H1 (cell line): ENCODE data around the gene CHST8. TPM values are rescaled to one million over a fixed set of nuclear protein-coding genes. Genes with fewer than 3 reads are reported as not detected.

ENCODE experiments used
- CTCF ChIA-PET: fragments of 300-600 bp; sonication (Branson Sonifier 250); formaldehyde crosslinking; loops from one replicate; lab custom pipeline; 2021; ENCODE audit not compliant: partially characterized antibody; lab: Charles Lee
- POLR2A ChIA-PET: fragments of 300-600 bp; sonication (Branson Sonifier 250); formaldehyde crosslinking; loops from one replicate; lab custom pipeline; 2021; ENCODE audit warnings: inconsistent platforms; ENCODE audit not compliant: partially characterized antibody; lab: Charles Lee
- DNase-seq, 2 experiments: peaks; one replicate each; pipeline versions ENCODE4 v3.0.0 to v3.0.0-alpha.2; 2010 to 2022; ENCODE audit warnings: low spot score in 2 of 2, low read depth in 1 of 2, mixed read lengths in 1 of 2
- FAIRE-seq: peaks from 2 replicates; lab custom pipeline; 2011; peaks lifted over from hg19 to GRCh38; lab: Jason Lieb, UNC
- H2AFZ ChIP-seq: 2 replicates; pipeline ENCODE4 v1.8.1; 2012; ENCODE audit warnings: low read length, inconsistent platforms
- H2AK5ac ChIP-seq: 2 replicates; pipeline ENCODE4 v1.6.1; 2013; ENCODE audit warnings: low read depth, low read length
- H2BK120ac ChIP-seq: replicated peaks from 2 replicates; pipeline ENCODE3; 2013; ENCODE audit warnings: low read depth, low read length, inconsistent platforms
- H2BK12ac ChIP-seq: 2 replicates; pipeline ENCODE4 v1.6.1; 2013; ENCODE audit warnings: low read depth, low read length
- H2BK15ac ChIP-seq: 2 replicates; pipeline ENCODE4 v1.6.1; 2013; ENCODE audit warnings: low read length
- H2BK20ac ChIP-seq: 2 replicates; pipeline ENCODE4 v1.6.1; 2013; ENCODE audit warnings: low read length
- H2BK5ac ChIP-seq: 2 replicates; pipeline ENCODE4 v1.6.1; 2013; ENCODE audit warnings: low read depth, low read length
- H3K14ac ChIP-seq: 2 replicates; pipeline ENCODE4 v1.6.1; 2013; ENCODE audit warnings: inconsistent platforms; ENCODE audit not compliant: insufficient read length
- H3K18ac ChIP-seq: 2 replicates; pipeline ENCODE4 v1.6.1; 2013; ENCODE audit warnings: low read length; ENCODE audit errors: extremely low read depth
- H3K23ac ChIP-seq: 2 replicates; pipeline ENCODE4 v1.6.1; 2013; ENCODE audit warnings: inconsistent platforms; ENCODE audit not compliant: insufficient read length
- H3K23me2 ChIP-seq: 2 replicates; pipeline ENCODE4 v1.6.1; 2013; ENCODE audit warnings: low read depth, low read length
- H3K27ac ChIP-seq: 2 replicates; pipeline ENCODE4 v1.6.1; 2011; ENCODE audit warnings: low read depth, low read length, inconsistent platforms
- H3K27me3 ChIP-seq, 4 experiments: replicated peaks in 1 of 4; 1 replicate in 1 of 4; 2 replicates in 3 of 4; pipeline versions ENCODE4 v1.6.1 to v1.8.1; 2011 to 2013; ENCODE audit warnings: low read length in 3 of 4, mild to moderate bottlenecking in 3 of 4, inconsistent platforms in 2 of 4, mixed read lengths in 2 of 4, moderate library complexity in 1 of 4; ENCODE audit not compliant: control insufficient read depth in 3 of 4, insufficient read depth in 3 of 4; ENCODE audit errors: extremely low read depth in 1 of 4
- H3K36me3 ChIP-seq, 4 experiments: 2 replicates each; pipeline versions ENCODE4 v1.6.1 to v1.8.1; 2011 to 2013; ENCODE audit warnings: mild to moderate bottlenecking in 4 of 4, low read length in 3 of 4, moderate library complexity in 2 of 4, control low read depth in 1 of 4, inconsistent platforms in 1 of 4; ENCODE audit not compliant: insufficient read depth in 4 of 4, control insufficient read depth in 2 of 4
- H3K4ac ChIP-seq: replicated peaks from 2 replicates; pipeline ENCODE3; 2013; ENCODE audit warnings: low read length, low read depth, mixed read lengths, inconsistent platforms; ENCODE audit not compliant: insufficient read length
- H3K4me1 ChIP-seq, 4 experiments: replicated peaks in 1 of 4; 1 replicate in 1 of 4; 2 replicates in 3 of 4; pipeline versions ENCODE4 v1.6.1 to v1.8.1; 2011 to 2013; ENCODE audit warnings: low read length in 3 of 4, inconsistent platforms in 2 of 4, mixed read lengths in 1 of 4; ENCODE audit not compliant: insufficient read depth in 4 of 4, control insufficient read depth in 3 of 4
- H3K4me2 ChIP-seq, 2 experiments: 2 replicates each; pipeline versions ENCODE4 v1.6.1 to v1.8.1; 2011 to 2013; ENCODE audit warnings: low read depth in 2 of 2, low read length in 2 of 2, control low read depth in 1 of 2, inconsistent platforms in 1 of 2, mild to moderate bottlenecking in 1 of 2; ENCODE audit not compliant: insufficient read depth in 1 of 2
- H3K4me3 ChIP-seq, 4 experiments: fragments of 200-600, 300-600 bp in 1 of 4; sonication (generic), shearing (Covaris generic), sonication (Bioruptor Twin) in 1 of 4; 2 replicates each; pipeline versions ENCODE4 v1.5.1 to v1.8.1; 2011 to 2016; ENCODE audit warnings: low read length in 4 of 4, low read depth in 3 of 4, control low read depth in 2 of 4, inconsistent platforms in 2 of 4, mild to moderate bottlenecking in 2 of 4, mixed read lengths in 1 of 4, moderate library complexity in 1 of 4; ENCODE audit not compliant: insufficient read depth in 2 of 4; ENCODE audit errors: extremely low read depth in 1 of 4
- H3K56ac ChIP-seq: replicated peaks from 2 replicates; pipeline ENCODE3; 2013; ENCODE audit warnings: low read depth, mild to moderate bottlenecking, mixed read lengths, low read length, inconsistent platforms; ENCODE audit not compliant: insufficient read length
- H3K79me1 ChIP-seq: 2 replicates; pipeline ENCODE4 v1.6.1; 2013; ENCODE audit warnings: low read depth, low read length, control low read depth
- H3K79me2 ChIP-seq, 2 experiments: 2 replicates each; pipeline versions ENCODE4 v1.6.1 to v1.8.1; 2012 to 2013; ENCODE audit warnings: low read length in 2 of 2, mild to moderate bottlenecking in 2 of 2, inconsistent platforms in 1 of 2; ENCODE audit not compliant: insufficient read depth in 2 of 2, control insufficient read depth in 1 of 2
- H3K9ac ChIP-seq, 4 experiments: replicated peaks in 1 of 4; 1 replicate in 1 of 4; 2 replicates in 3 of 4; pipeline versions ENCODE4 v1.6.1 to v1.8.1; 2011 to 2013; ENCODE audit warnings: low read depth in 3 of 4, low read length in 3 of 4, control low read depth in 2 of 4, mild to moderate bottlenecking in 2 of 4, moderate library complexity in 2 of 4, inconsistent platforms in 1 of 4; ENCODE audit errors: extremely low read depth in 1 of 4
- H3K9me3 ChIP-seq, 2 experiments: 2 replicates each; pipeline versions ENCODE4 v1.6.1 to v1.8.1; 2012 to 2013; ENCODE audit warnings: mild to moderate bottlenecking in 2 of 2, moderate library complexity in 2 of 2, control low read depth in 1 of 2, inconsistent platforms in 1 of 2, low read depth in 1 of 2, low read length in 1 of 2, mixed read lengths in 1 of 2; ENCODE audit not compliant: insufficient read depth in 2 of 2
- H4K20me1 ChIP-seq, 2 experiments: replicated peaks in 1 of 2; 2 replicates each; pipeline versions ENCODE3 to v1.8.1; 2011 to 2013; ENCODE audit warnings: inconsistent platforms in 2 of 2, low read length in 2 of 2, mild to moderate bottlenecking in 1 of 2; ENCODE audit not compliant: insufficient read depth in 2 of 2, control insufficient read depth in 1 of 2
- H4K5ac ChIP-seq: 2 replicates; pipeline ENCODE4 v1.6.1; 2013; ENCODE audit warnings: low read length, low read depth, mixed read lengths, inconsistent platforms; ENCODE audit not compliant: insufficient read length
- H4K8ac ChIP-seq: 2 replicates; pipeline ENCODE4 v1.8.0; 2013; ENCODE audit warnings: mild to moderate bottlenecking, moderate library complexity, low read length, inconsistent platforms; ENCODE audit not compliant: insufficient read depth; ENCODE audit errors: extremely low read depth
- H4K91ac ChIP-seq: replicated peaks from 2 replicates; pipeline ENCODE3; 2013; ENCODE audit warnings: low read length, mixed read lengths, inconsistent platforms; ENCODE audit not compliant: insufficient read length
- CHD1 ChIP-seq: IDR thresholded peaks from 2 replicates; pipeline ENCODE4 v1.6.1; 2012; ENCODE audit warnings: low read depth, low read length, improper control_type of control experiment
- CREB1 ChIP-seq: IDR thresholded peaks from 2 replicates; pipeline ENCODE4 v1.6.1; 2012; ENCODE audit warnings: inconsistent platforms
- EP300 ChIP-seq, 2 experiments: IDR thresholded peaks; 1 replicate in 1 of 2; 2 replicates in 1 of 2; pipeline ENCODE4 v1.6.1; 2011 to 2012; ENCODE audit warnings: low read depth in 2 of 2, low read length in 2 of 2, mild to moderate bottlenecking in 2 of 2, borderline replicate concordance in 1 of 2, inconsistent platforms in 1 of 2, moderate library complexity in 1 of 2
- HDAC6 ChIP-seq: IDR thresholded peaks from one replicate; pipeline ENCODE4 v1.7.1; 2012; ENCODE audit warnings: low read depth, mild to moderate bottlenecking, inconsistent platforms, low read length, moderate library complexity
- JUN ChIP-seq: IDR thresholded peaks from 2 replicates; pipeline ENCODE4 v1.6.1; 2011; ENCODE audit warnings: low read depth, mild to moderate bottlenecking, improper control_type of control experiment, low read length
- KDM1A ChIP-seq: fragments of 200-600, 300-600 bp; sonication (generic); IDR thresholded peaks from 2 replicates; pipeline ENCODE4 v1.7.1; 2016; ENCODE audit warnings: mild to moderate bottlenecking, low read length, borderline replicate concordance
- KDM5A ChIP-seq: fragments of 200-600 bp; IDR thresholded peaks from 2 replicates; pipeline ENCODE4 v1.7.1; 2012; ENCODE audit warnings: mild to moderate bottlenecking, low read length, inconsistent platforms, mixed read lengths
- SP2 ChIP-seq: IDR thresholded peaks from 2 replicates; pipeline ENCODE4 v1.6.1; 2012; ENCODE audit warnings: mild to moderate bottlenecking, low read length, inconsistent platforms
- SP4 ChIP-seq: IDR thresholded peaks from 2 replicates; pipeline ENCODE4 v1.6.1; 2012; ENCODE audit warnings: low read length, inconsistent platforms
- TBP ChIP-seq: IDR thresholded peaks from 2 replicates; pipeline ENCODE4 v1.6.1; 2011; ENCODE audit warnings: low read depth, low read length, improper control_type of control experiment
- TEAD4 ChIP-seq: IDR thresholded peaks from 2 replicates; pipeline ENCODE4 v1.6.1; 2012; ENCODE audit warnings: low read depth, low read length, inconsistent platforms, mixed read lengths
- YY1 ChIP-seq: IDR thresholded peaks from 2 replicates; pipeline ENCODE4 v1.6.1; 2011; ENCODE audit warnings: low read depth, mild to moderate bottlenecking, low read length
- ZNF274 ChIP-seq: IDR thresholded peaks from 2 replicates; pipeline ENCODE4 v1.7.0; 2012; ENCODE audit warnings: low read length, borderline replicate concordance; ENCODE audit errors: extremely low read depth
- WGBS, 2 experiments: shearing (Covaris generic) in 1 of 2; methylation state at CpG; one replicate each; pipeline versions ENCODE4 v1.1.6 to v1.1.7; 2013 to 2015; ENCODE audit warnings: low lambda C conversion rate in 2 of 2, mixed read lengths in 2 of 2, inconsistent platforms in 1 of 2, low coverage in 1 of 2, missing lambda C conversion rate in 1 of 2; ENCODE audit not compliant: insufficient replicate concordance in 2 of 2, insufficient coverage in 1 of 2, insufficient read length in 1 of 2; ENCODE audit errors: extremely low coverage in 1 of 2, missing lambda C conversion rate in 1 of 2; 5-methylcytosine and 5-hydroxymethylcytosine counted together
- polyA plus RNA-seq, 7 experiments: library from polyadenylated mRNA; depleted of rRNA in 3 of 7; stranded (reverse) in 5 of 7; unstranded in 2 of 7; fragments of >200 nt in 5 of 7; fragments of 200-250 nt in 2 of 7; gene quantifications; 1 replicate in 5 of 7; 2 replicates in 1 of 7; 4 replicates in 1 of 7; pipeline versions ENCODE4 v1.2.1 to v1.2.3, GENCODE V29; 2011 to 2013; ENCODE audit warnings: missing spikeins in 2 of 7, mixed read lengths in 2 of 7
- total RNA-seq: library from RNA; stranded (reverse); fragmentation: NEBNext Ultra II Directional; extraction: Animal tissue kit (Norgen Biotek cat#: 25700); gene quantifications from 2 replicates; pipeline ENCODE4 v1.2.1, GENCODE V29; 2021
- TF ChIP-seq, protein P1 (sequence below): IDR thresholded peaks from 2 replicates; pipeline ENCODE4 v1.6.1; 2012; ENCODE audit warnings: inconsistent platforms
- TF ChIP-seq, protein P2 (sequence below): IDR thresholded peaks from 2 replicates; pipeline ENCODE4 v1.6.1; 2011; ENCODE audit warnings: low read length, improper control_type of control experiment

The CHST8 gene
- total and polyA plus RNA-seq, 2 of the 8 experiments (the other 6 are each of a cell fraction or from before 2014, with no cell fraction given), result 10.8 to 28.2 TPM

DNA sequence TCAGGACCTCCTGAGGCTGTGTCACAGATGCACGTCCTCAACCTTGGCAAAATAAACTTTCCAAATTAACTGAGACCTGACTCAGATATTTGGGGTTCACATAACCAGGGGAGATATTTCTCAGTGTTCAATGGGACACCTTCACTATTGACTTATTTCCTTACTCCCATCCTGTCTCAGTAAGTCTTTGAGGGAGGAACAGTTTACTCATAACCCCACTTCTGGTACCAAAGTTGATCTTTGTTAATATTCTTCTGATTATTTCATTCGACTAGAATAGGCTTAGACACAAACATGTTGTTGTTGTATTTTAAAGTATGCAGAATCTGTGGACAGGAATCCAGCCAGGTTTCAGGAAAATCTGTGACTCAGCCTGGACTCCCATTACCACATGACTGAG lies 34.6 kb upstream of the CHST8 start:
- H2BK120ac ChIP-seq, result no peak overlapping the region
- no peak overlapping the region for H2BK15ac ChIP-seq
- no peaks in the 10 kb centered on the region for H3K27me3 ChIP-seq
- H4K20me1 ChIP-seq, result no peaks in the 10 kb centered on the region
- no peaks in the 10 kb centered on the region for H3K79me1 ChIP-seq
- no peak overlapping the region for H4K91ac ChIP-seq
- no peak overlapping the region for H4K5ac ChIP-seq
- H3K79me2 ChIP-seq, result no peaks in the 10 kb centered on the region
- H3K4me2 ChIP-seq, result no peak overlapping the region
- no peak overlapping the region for H2BK20ac ChIP-seq
- H3K9ac ChIP-seq, result no peak overlapping the region
- ChIA-PET CTCF (interaction anchor here (0.8 to 1.6 kb wide), 5 partner anchors 8 to 183 kb away, joined by 3 to 5 read pairs (median 4); no protein-coding TSS in a partner anchor), POLR2A (interaction anchor here (0.8 kb wide), 1 partner anchor 65 kb away, joined by 3 read pairs; no protein-coding TSS in a partner anchor)
- no peaks in the 10 kb centered on the region for H3K36me3 ChIP-seq
- no peak overlapping the region for H4K8ac ChIP-seq
- H3K4me3 ChIP-seq, result no peak overlapping the region
- no peak overlapping the region for H3K4ac ChIP-seq
- H2AK5ac ChIP-seq, result no peak overlapping the region
- H2BK5ac ChIP-seq, result no peak overlapping the region
- no peak overlapping the region for H2BK12ac ChIP-seq
- no peak overlapping the region for H2AFZ ChIP-seq
- H3K14ac ChIP-seq, result no peak overlapping the region
- H3K18ac ChIP-seq, result no peak overlapping the region
- H3K23ac ChIP-seq, result no peak overlapping the region
- no peaks in the 10 kb centered on the region for H3K4me1 ChIP-seq
- no peak overlapping the region for H3K56ac ChIP-seq
- H3K27ac ChIP-seq, result no peak overlapping the region
- FAIRE-seq (no peak), DNase-seq (no peak)
- H3K23me2 ChIP-seq, result no peaks in the 10 kb centered on the region
- H3K9me3 ChIP-seq, result peaks cover 9 to 15% of the 10 kb centered on the region in 2 experiments
- WGBS, 2 experiments, result 85% methylated on average over 2 of the region's 2 CpGs; no CpG with 5 or more reads in 1 of the 2 experiments
- TF ChIP-seq EP300 (IDR thresholded peaks at IDR 0.05; ENCODE audit: borderline replicate concordance in 1 of 2, low read depth in 2 of 2, low read length in 2 of 2) (no peak), SP4 (no peak), TEAD4 (no peak), ZNF274 (no peak), YY1 (no peak), CHD1 (no peak), HDAC6 (no peak), JUN (no peak), CREB1 (no peak), SP2 (no peak), KDM1A (no peak), TBP (no peak), KDM5A (no peak)
- TF ChIP-seq, protein P1, sequence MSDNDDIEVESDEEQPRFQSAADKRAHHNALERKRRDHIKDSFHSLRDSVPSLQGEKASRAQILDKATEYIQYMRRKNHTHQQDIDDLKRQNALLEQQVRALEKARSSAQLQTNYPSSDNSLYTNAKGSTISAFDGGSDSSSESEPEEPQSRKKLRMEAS, result no peak
- TF ChIP-seq, protein P2, sequence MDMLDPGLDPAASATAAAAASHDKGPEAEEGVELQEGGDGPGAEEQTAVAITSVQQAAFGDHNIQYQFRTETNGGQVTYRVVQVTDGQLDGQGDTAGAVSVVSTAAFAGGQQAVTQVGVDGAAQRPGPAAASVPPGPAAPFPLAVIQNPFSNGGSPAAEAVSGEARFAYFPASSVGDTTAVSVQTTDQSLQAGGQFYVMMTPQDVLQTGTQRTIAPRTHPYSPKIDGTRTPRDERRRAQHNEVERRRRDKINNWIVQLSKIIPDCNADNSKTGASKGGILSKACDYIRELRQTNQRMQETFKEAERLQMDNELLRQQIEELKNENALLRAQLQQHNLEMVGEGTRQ, result no peak
